IPS-18c (cell line): ENCODE measurements around the gene RAB7A.

ENCODE experiments used
- H3K4me3 ChIP-seq: 2 replicates; pipeline ENCODE4 v1.7.0; 2013; ENCODE audit warnings: low read depth, mild to moderate bottlenecking, low read length, moderate library complexity; ENCODE audit not compliant: insufficient read depth
- H3K9me3 ChIP-seq: one replicate; pipeline ENCODE4 v1.6.1; 2013; ENCODE audit warnings: mild to moderate bottlenecking, low read length, moderate library complexity; ENCODE audit not compliant: control insufficient read depth, insufficient read depth

The RAB7A gene

GRCh38 chr3:128800241-128801187 is 74.5 kb downstream of the RAB7A start:
- Histone ChIP-seq H3K4me3 (no peak overlapping the region), H3K9me3 (no peaks in the 10 kb centered on the region)

- Histone ChIP-seq H3K9me3 (no peaks in the 10 kb centered on the region), H3K4me3 (no peak overlapping the region)
These were observed 75.9 kb downstream of the RAB7A start for GRCh38 chr3:128801779-128802380.

- H3K4me3 ChIP-seq = no peak overlapping the region
- H3K9me3 ChIP-seq = no peaks in the 10 kb centered on the region
These were observed 77.3 kb downstream of the RAB7A start for GRCh38 chr3:128803307-128803706.

GRCh38 chr3:128804017-128804810 is 78.2 kb downstream of the RAB7A start:
- no peaks in the 10 kb centered on the region for H3K9me3 ChIP-seq

GRCh38 chr3:128804811-128805155 is 78.8 kb downstream of the RAB7A start:
- H3K4me3 ChIP-seq = no peak overlapping the region

More at GRCh38 chr3:128804017-128804810, 78.2 kb downstream of the RAB7A start:
- H3K4me3 ChIP-seq = no peak overlapping the region

GRCh38 chr3:128805772-128806171 is 79.8 kb downstream of the RAB7A start:
- no peaks in the 10 kb centered on the region for H3K9me3 ChIP-seq
- H3K4me3 ChIP-seq = no peak overlapping the region

More at GRCh38 chr3:128804811-128805155, 78.8 kb downstream of the RAB7A start:
- H3K9me3 ChIP-seq = no peaks in the 10 kb centered on the region

GRCh38 chr3:128806588-128806987 is 80.6 kb downstream of the RAB7A start:
- Histone ChIP-seq H3K9me3 (no peaks in the 10 kb centered on the region), H3K4me3 (no peak overlapping the region)

- H3K9me3 ChIP-seq = no peaks in the 10 kb centered on the region
- H3K4me3 ChIP-seq = no peak overlapping the region
These were observed 81.3 kb downstream of the RAB7A start for GRCh38 chr3:128807186-128807830.

GRCh38 chr3:128808672-128809071 is 82.7 kb downstream of the RAB7A start:
- Histone ChIP-seq H3K4me3 (no peak overlapping the region), H3K9me3 (no peaks in the 10 kb centered on the region)

- Histone ChIP-seq H3K9me3 (no peaks in the 10 kb centered on the region), H3K4me3 (no peak overlapping the region)
These were observed 87.1 kb downstream of the RAB7A start for GRCh38 chr3:128813097-128813496.

GRCh38 chr3:128814060-128814459 is 88.1 kb downstream of the RAB7A start:
- H3K9me3 ChIP-seq = no peaks in the 10 kb centered on the region
- no peak overlapping the region for H3K4me3 ChIP-seq

- Histone ChIP-seq H3K9me3 (no peaks in the 10 kb centered on the region), H3K4me3 (no peak overlapping the region)
These were observed 88.7 kb downstream of the RAB7A start for GRCh38 chr3:128814519-128815317.

- Histone ChIP-seq H3K9me3 (no peaks in the 10 kb centered on the region), H3K4me3 (no peak overlapping the region)
These were observed 89.5 kb downstream of the RAB7A start for GRCh38 chr3:128815318-128816064.

GRCh38 chr3:128818186-128818787 is 92.3 kb downstream of the RAB7A start:
- Histone ChIP-seq H3K4me3 (no peak overlapping the region), H3K9me3 (no peaks in the 10 kb centered on the region)

GRCh38 chr3:128820252-128820839 is 94.4 kb downstream of the RAB7A start:
- no peak overlapping the region for H3K4me3 ChIP-seq
- no peaks in the 10 kb centered on the region for H3K9me3 ChIP-seq
